GM21529 (cell line): Measurements from ENCODE around the gene SPG7.
A peak's percentile ranks its signal among the peaks of the same experiment; 100 is the strongest.
"Not testable (repeated sequence)": the region's sequence is repeated elsewhere in the genome, so short reads cannot be mapped to it uniquely, and the experiment has no call there.

Experiments
- ATAC-seq: cut with Tn5 transposase; IDR thresholded peaks from one replicate; pipeline ENCODE4 v1.9.1; 2021; ENCODE audit not compliant: unreplicated experiment

The SPG7 gene

GRCh38 chr16:89507834-89508590 lies at the start of gene SPG7:
TSS of gene SPG7 (plus strand) at chr16:89508403. CDS start at chr16:89508418, 15 bp downstream.
- peak; percentile 63 for ATAC-seq

GRCh38 chr16:89458551-89458950 lies 49.7 kb upstream of the SPG7 start:
- no peak for ATAC-seq

- ATAC-seq, result no peak
Observed at GRCh38 chr16:89458967-89459366, 49.2 kb upstream of the SPG7 start.

DNA sequence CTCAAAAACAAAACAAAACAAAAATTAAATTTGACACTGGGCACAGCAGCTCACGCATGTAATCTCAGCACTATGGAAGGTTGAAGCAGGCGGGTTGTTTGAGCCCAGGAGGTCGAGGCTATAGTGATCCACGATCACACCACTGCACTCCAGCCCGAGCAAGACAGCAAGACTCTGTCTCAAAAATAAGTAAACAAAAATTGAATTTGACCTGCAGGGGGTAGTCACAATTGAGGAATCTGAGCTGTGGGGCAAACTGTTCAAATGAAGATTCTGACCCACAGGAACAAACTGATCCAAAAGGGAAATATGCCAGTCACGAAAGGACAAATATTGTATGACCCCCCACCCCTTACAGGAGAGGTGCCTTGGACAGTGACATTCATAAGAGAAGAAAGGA lies 47.6 kb upstream of the SPG7 start:
- no peak for ATAC-seq

DNA sequence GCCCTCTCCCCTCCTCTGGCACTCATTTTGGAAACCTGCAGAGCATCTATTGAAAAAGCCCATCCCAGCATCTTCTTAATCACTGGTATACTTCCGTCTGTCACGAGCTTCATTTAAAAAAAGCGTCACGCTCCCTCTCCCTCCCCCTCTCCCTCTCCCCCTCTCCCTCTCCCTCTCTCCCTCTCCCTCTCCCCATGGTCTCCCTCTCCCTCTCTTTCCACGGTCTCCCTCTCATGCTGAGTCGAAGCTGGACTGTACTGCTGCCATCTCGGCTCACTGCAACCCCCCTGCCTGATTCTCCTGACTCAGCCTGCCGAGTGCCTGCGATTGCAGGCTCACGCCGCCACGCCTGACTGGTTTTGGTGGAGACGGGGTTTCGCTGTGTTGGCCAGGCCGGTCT lies 46.3 kb upstream of the SPG7 start:
- not testable (repeated sequence) for ATAC-seq

- ATAC-seq, result not testable (repeated sequence)
Observed at GRCh38 chr16:89462639-89463038, 45.6 kb upstream of the SPG7 start.

GRCh38 chr16:89463312-89463711 lies 44.9 kb upstream of the SPG7 start:
- not testable (repeated sequence) for ATAC-seq

DNA sequence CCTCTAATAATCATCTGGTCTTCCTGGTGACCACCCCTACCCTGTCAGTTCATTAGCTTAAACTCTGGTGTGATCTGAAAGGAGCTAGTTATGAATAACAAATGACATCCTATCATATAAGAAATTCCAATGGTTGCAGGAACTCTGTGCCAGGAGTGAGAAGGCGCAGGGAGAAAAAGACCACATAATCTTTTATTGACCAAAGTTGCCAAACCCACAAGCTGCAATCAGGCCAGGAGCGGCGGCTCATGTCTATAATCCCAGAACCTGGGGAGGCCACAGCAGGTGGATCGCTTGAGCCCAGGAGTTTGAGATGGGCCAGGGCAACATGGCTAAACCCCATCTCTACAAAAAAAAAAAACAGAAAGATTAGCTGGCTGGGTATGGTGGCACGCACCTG lies 41.3 kb upstream of the SPG7 start:
- no peak for ATAC-seq

- ATAC-seq, result no peak
Observed at GRCh38 chr16:89467382-89467781, 40.8 kb upstream of the SPG7 start.

- no peak for ATAC-seq
Observed at GRCh38 chr16:89472711-89473075, 35.5 kb upstream of the SPG7 start.

- no peak for ATAC-seq
Observed at GRCh38 chr16:89473136-89473712, 35.0 kb upstream of the SPG7 start.

DNA sequence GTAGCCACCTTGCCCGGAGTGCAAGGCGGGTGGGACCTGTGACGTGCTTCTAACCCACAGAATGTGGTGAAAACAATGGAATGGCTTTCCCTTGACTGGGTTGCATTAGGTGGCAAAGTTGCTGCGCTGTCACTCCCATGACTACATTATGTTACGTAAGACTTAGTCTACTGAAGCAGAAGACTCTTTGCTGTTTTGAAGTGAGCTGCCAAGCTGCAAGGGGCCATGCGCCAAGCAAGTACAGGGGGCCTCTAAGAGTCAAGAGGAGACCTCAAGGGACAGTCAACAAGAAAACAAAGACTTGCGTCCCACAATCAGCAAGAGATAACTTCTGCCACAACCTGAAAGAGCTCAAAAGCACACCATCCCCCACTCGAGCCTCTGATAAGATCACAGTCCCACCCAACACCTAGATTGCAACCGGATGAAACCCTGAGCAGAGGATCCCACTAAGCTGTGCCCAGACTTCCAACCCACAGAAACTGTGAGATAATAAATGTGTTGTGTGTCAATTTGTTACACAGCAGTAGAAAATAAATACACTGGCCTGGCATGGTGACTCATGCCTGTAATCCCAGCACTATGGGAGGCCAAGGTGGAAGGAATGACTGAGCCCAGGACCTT lies 34.3 kb upstream of the SPG7 start:
- no peak for ATAC-seq

DNA sequence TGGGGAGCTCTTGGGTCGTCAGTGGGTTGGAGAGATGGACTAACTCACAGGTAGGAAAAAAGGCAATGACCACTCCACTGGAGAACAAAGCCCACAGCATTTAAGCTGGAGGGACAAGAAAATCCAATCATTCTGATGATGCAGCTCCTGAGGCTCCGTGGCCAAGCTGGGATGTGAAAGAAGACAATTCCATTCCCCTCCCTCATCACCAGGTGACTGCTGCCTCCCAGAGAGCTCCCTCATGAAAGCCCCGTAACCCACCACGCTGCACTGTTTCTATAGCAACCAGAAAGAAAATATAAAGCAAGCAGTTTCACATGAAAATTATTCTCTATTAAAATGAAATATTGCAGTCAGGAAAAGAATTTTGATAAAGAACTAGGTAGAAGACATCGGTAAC lies 33.1 kb upstream of the SPG7 start:
- no peak for ATAC-seq

GRCh38 chr16:89476379-89476778 lies 31.8 kb upstream of the SPG7 start:
- ATAC-seq, result peak; percentile 15

- peak; percentile 67 for ATAC-seq
Observed at GRCh38 chr16:89476811-89477261, 31.4 kb upstream of the SPG7 start.

GRCh38 chr16:89478576-89479221 lies 29.5 kb upstream of the SPG7 start:
- ATAC-seq, result no peak

- no peak for ATAC-seq
Observed at GRCh38 chr16:89481356-89481955, 26.7 kb upstream of the SPG7 start.

GRCh38 chr16:89482150-89482816 lies 25.9 kb upstream of the SPG7 start:
- no peak for ATAC-seq

DNA sequence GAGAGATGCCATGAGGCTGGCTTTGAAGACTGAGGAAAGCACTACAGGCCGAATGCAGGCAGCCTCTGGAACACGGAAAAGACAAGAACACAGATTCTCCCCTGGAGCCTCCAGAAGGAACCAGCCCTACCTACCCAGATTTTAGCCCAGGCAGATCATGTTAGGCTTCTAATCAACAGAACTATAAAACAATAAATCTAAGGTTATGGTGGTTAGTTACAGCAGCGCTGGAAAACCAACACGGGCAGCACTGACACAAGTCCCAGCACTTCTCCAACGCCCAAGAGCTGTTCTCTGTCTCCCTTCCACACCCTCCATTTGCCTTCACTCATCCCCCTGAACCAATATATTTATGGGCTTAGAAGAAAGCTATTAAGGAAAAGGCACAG lies 25.4 kb upstream of the SPG7 start:
- no peak for ATAC-seq

DNA sequence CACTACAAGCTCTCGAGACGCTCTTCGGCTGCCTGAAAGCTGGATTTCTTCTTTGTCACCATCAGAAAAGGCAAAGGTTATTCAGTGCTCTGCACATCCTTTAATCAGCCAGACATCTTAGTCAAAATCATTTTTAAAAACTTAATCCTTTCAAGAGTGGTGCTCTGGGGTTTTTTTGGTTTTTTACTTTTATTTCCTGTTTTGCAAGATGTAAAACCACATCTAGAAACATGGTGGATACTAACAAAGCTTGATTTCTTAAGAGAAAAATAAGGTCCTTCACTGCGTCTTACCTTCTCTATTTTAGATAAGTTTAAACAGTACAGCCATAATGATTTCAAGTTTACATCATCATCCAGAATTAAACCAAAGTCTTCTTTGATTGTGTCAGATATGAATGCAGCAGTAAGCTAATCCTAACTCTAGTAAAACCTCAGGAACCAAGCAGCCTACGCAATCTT lies 24.1 kb upstream of the SPG7 start:
- no peak for ATAC-seq
